Liver (tissue), 9 donors: Measurements from ENCODE around the gene ERN1. TPM values are rescaled to one million over a fixed set of nuclear protein-coding genes. Genes with fewer than 3 reads are reported as not detected.

Experiments used
- DNase-seq: peaks from one replicate; pipeline ENCODE4 v3.0.0-alpha.2; 2017; ENCODE audit warnings: low spot score
- H3K27ac ChIP-seq, 2 donors: one replicate each; pipeline ENCODE4 v1.7.0; 2013; ENCODE audit warnings: inconsistent platforms in 2 of 2, low read length in 2 of 2, control low read depth in 1 of 2, low read depth in 1 of 2, mild to moderate bottlenecking in 1 of 2
- H3K27me3 ChIP-seq, 4 donors: one replicate each; pipeline versions ENCODE4 v1.6.1 to v1.7.0; 2013; ENCODE audit warnings: low read length in 3 of 4, inconsistent platforms in 1 of 4, mild to moderate bottlenecking in 1 of 4, moderate library complexity in 1 of 4; ENCODE audit not compliant: control insufficient read depth in 4 of 4, insufficient read depth in 4 of 4
- H3K36me3 ChIP-seq, 4 donors: one replicate each; pipeline versions ENCODE4 v1.6.1 to v1.7.0; 2013; ENCODE audit warnings: low read length in 3 of 4, mild to moderate bottlenecking in 3 of 4, low read depth in 1 of 4, moderate library complexity in 1 of 4; ENCODE audit not compliant: control insufficient read depth in 4 of 4, insufficient read depth in 3 of 4
- H3K4me1 ChIP-seq, 4 donors: one replicate each; pipeline versions ENCODE4 v1.6.1 to v1.7.0; 2013; ENCODE audit warnings: low read length in 3 of 4, mild to moderate bottlenecking in 3 of 4, moderate library complexity in 1 of 4; ENCODE audit not compliant: control insufficient read depth in 4 of 4, insufficient read depth in 4 of 4
- H3K4me3 ChIP-seq, 3 donors: one replicate each; pipeline versions ENCODE4 v1.6.1 to v1.7.0; 2013; ENCODE audit warnings: low read length in 3 of 3, control low read depth in 1 of 3, low read depth in 1 of 3, mild to moderate bottlenecking in 1 of 3
- H3K9ac ChIP-seq, 2 donors: one replicate each; pipeline ENCODE4 v1.7.0; 2013; ENCODE audit warnings: low read length in 2 of 2, mild to moderate bottlenecking in 2 of 2, moderate library complexity in 2 of 2, control low read depth in 1 of 2, low read depth in 1 of 2
- H3K9me3 ChIP-seq, 4 donors: one replicate each; pipeline versions ENCODE4 v1.6.1 to v1.7.0; 2013; ENCODE audit warnings: low read length in 3 of 4; ENCODE audit not compliant: control insufficient read depth in 4 of 4
- GABPA ChIP-seq, 2 donors: IDR thresholded peaks in 1 of 2; conservative IDR thresholded peaks in 1 of 2; 2 replicates each; pipeline ENCODE4 v1.6.1; 2016; ENCODE audit warnings: antibody characterized with exemption in 2 of 2, mild to moderate bottlenecking in 1 of 2, moderate library complexity in 1 of 2
- HNF4A ChIP-seq, 2 donors: conservative IDR thresholded peaks; 2 replicates each; pipeline ENCODE4 v1.6.1; 2016; ENCODE audit warnings: antibody characterized with exemption in 2 of 2, mild to moderate bottlenecking in 2 of 2
- HNF4G ChIP-seq: IDR thresholded peaks from 2 replicates; pipeline ENCODE4 v1.6.1; 2016; ENCODE audit warnings: antibody characterized with exemption
- JUND ChIP-seq, 2 donors: IDR thresholded peaks; 2 replicates each; pipeline ENCODE4 v1.6.1; 2016; ENCODE audit warnings: antibody characterized with exemption in 2 of 2
- NR2F2 ChIP-seq: IDR thresholded peaks from 2 replicates; pipeline ENCODE4 v1.6.1; 2016; ENCODE audit warnings: antibody characterized with exemption
- RAD21 ChIP-seq, 2 donors: IDR thresholded peaks; 2 replicates each; pipeline ENCODE4 v1.6.1; 2016; ENCODE audit warnings: antibody characterized with exemption in 2 of 2, mild to moderate bottlenecking in 2 of 2
- RXRA ChIP-seq, 2 donors: IDR thresholded peaks; 2 replicates each; pipeline ENCODE4 v1.6.1; 2017 to 2018; ENCODE audit warnings: antibody characterized with exemption in 2 of 2, mild to moderate bottlenecking in 1 of 2
- SP1 ChIP-seq: IDR thresholded peaks from 2 replicates; pipeline ENCODE4 v1.6.1; 2018; ENCODE audit warnings: antibody characterized with exemption, mild to moderate bottlenecking
- TAF1 ChIP-seq: conservative IDR thresholded peaks from 2 replicates; pipeline ENCODE4 v1.6.1; 2016; ENCODE audit warnings: antibody characterized with exemption, mild to moderate bottlenecking
- YY1 ChIP-seq: IDR thresholded peaks from 2 replicates; pipeline ENCODE4 v1.6.1; 2016; ENCODE audit warnings: antibody characterized with exemption, mild to moderate bottlenecking
- WGBS: extraction: QIAGEN DNeasy Blood & Tissue Kit; methylation state at CpG from one replicate; pipeline ENCODE4 v1.1.7; 2013; 5-methylcytosine and 5-hydroxymethylcytosine counted together
- polyA plus RNA-seq, 2 donors: library from polyadenylated mRNA; stranded (reverse) in 1 of 2; unstranded in 1 of 2; fragments of 200-250 nt in 1 of 2; fragments of >200 nt in 1 of 2; fragmentation: Nextera tagmentation in 1 of 2; extraction: Ambion mirVana in 1 of 2; gene quantifications; one replicate each; pipeline versions ENCODE4 v1.2.1 to v1.2.3, GENCODE V29; 2013 to 2015
- total RNA-seq, 2 donors: library from RNA; depleted of rRNA; stranded (reverse); fragments of >200 nt; gene quantifications; one replicate each; pipeline ENCODE4 v1.2.3, GENCODE V29; 2014
- TF ChIP-seq, protein P1 (sequence below): fragments of 150-350 bp; IDR thresholded peaks from 2 replicates; pipeline ENCODE4 v1.5.1; 2017; ENCODE audit warnings: improper control_type of control experiment, low read depth, low read length; ENCODE audit not compliant: missing input control
- TF ChIP-seq, protein P2 (sequence below): IDR thresholded peaks from 2 replicates; pipeline ENCODE4 v1.6.1; 2016; ENCODE audit warnings: antibody characterized with exemption
- TF ChIP-seq, protein P3 (sequence below): IDR thresholded peaks from 2 replicates; pipeline ENCODE4 v1.6.1; 2016; ENCODE audit warnings: antibody characterized with exemption
- TF ChIP-seq, protein P4 (sequence below): IDR thresholded peaks from 2 replicates; pipeline ENCODE4 v1.6.1; 2016; ENCODE audit warnings: antibody characterized with exemption
- TF ChIP-seq, protein P5 (sequence below): IDR thresholded peaks from 2 replicates; pipeline ENCODE4 v1.6.1; 2016; ENCODE audit warnings: antibody characterized with exemption, mild to moderate bottlenecking
- donor health status: healthy.
- donor health status: healthy.
- donor health status: healthy.
- donor health status: healthy.
- donor health status: healthy.

The ERN1 gene
- total and polyA plus RNA-seq, 4 donors = 6.3 to 35.1 (median 14.9) TPM

DNA sequence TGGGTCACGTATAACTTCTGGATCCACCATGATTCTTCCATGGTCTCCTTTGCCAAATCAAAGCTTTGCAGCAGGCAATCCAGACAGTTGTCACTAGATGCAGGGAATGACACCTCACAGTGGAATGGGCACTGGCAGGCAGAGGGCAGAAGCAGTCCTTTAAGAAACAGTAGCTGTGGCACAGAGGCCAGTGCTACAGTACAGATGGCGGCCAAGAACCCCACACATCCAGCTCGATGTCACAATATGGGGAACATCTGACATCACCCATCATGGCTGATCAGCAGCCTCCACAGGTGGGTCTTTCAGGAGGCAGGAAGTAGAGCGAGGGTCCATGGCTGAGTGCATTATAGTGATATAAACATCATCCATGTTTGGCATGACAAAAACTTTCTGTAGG, 18.8 kb upstream of the ERN1 start:
- no peaks in the 10 kb centered on the region for H3K27me3 ChIP-seq
- no peak overlapping the region for H3K4me3 ChIP-seq
- no peaks in the 10 kb centered on the region for H3K9me3 ChIP-seq
- no peak overlapping the region for H3K9ac ChIP-seq
- DNase-seq = no peak
- H3K4me1 ChIP-seq = peaks cover 6 to 61% (median 55%) of the 10 kb centered on the region in 4 donors
- 90% methylated on average over 4 of the region's 4 CpGs for WGBS
- TF ChIP-seq, protein P1, sequence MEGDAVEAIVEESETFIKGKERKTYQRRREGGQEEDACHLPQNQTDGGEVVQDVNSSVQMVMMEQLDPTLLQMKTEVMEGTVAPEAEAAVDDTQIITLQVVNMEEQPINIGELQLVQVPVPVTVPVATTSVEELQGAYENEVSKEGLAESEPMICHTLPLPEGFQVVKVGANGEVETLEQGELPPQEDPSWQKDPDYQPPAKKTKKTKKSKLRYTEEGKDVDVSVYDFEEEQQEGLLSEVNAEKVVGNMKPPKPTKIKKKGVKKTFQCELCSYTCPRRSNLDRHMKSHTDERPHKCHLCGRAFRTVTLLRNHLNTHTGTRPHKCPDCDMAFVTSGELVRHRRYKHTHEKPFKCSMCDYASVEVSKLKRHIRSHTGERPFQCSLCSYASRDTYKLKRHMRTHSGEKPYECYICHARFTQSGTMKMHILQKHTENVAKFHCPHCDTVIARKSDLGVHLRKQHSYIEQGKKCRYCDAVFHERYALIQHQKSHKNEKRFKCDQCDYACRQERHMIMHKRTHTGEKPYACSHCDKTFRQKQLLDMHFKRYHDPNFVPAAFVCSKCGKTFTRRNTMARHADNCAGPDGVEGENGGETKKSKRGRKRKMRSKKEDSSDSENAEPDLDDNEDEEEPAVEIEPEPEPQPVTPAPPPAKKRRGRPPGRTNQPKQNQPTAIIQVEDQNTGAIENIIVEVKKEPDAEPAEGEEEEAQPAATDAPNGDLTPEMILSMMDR = no peak
- TF ChIP-seq NR2F2 (no peak), RAD21 (IDR thresholded peaks at IDR 0.05) (peak; percentile 38 to 53), YY1 (no peak), JUND (IDR thresholded peaks at IDR 0.05) (no peak), TAF1 (no peak), RXRA (IDR thresholded peaks at IDR 0.05) (no peak), GABPA (IDR thresholded peaks at IDR 0.05 in 1 of 2, conservative IDR thresholded peaks at IDR 0.05 in 1 of 2) (no peak), HNF4A (conservative IDR thresholded peaks at IDR 0.05) (peak in 1 of 2 donors; percentile 13), SP1 (no peak)
- TF ChIP-seq, protein P2, sequence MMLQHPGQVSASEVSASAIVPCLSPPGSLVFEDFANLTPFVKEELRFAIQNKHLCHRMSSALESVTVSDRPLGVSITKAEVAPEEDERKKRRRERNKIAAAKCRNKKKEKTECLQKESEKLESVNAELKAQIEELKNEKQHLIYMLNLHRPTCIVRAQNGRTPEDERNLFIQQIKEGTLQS = no peak
- TF ChIP-seq, protein P3, sequence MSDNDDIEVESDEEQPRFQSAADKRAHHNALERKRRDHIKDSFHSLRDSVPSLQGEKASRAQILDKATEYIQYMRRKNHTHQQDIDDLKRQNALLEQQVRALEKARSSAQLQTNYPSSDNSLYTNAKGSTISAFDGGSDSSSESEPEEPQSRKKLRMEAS = no peak
- TF ChIP-seq, protein P4, sequence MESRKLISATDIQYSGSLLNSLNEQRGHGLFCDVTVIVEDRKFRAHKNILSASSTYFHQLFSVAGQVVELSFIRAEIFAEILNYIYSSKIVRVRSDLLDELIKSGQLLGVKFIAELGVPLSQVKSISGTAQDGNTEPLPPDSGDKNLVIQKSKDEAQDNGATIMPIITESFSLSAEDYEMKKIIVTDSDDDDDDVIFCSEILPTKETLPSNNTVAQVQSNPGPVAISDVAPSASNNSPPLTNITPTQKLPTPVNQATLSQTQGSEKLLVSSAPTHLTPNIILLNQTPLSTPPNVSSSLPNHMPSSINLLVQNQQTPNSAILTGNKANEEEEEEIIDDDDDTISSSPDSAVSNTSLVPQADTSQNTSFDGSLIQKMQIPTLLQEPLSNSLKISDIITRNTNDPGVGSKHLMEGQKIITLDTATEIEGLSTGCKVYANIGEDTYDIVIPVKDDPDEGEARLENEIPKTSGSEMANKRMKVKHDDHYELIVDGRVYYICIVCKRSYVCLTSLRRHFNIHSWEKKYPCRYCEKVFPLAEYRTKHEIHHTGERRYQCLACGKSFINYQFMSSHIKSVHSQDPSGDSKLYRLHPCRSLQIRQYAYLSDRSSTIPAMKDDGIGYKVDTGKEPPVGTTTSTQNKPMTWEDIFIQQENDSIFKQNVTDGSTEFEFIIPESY = no peak
- TF ChIP-seq, protein P5, sequence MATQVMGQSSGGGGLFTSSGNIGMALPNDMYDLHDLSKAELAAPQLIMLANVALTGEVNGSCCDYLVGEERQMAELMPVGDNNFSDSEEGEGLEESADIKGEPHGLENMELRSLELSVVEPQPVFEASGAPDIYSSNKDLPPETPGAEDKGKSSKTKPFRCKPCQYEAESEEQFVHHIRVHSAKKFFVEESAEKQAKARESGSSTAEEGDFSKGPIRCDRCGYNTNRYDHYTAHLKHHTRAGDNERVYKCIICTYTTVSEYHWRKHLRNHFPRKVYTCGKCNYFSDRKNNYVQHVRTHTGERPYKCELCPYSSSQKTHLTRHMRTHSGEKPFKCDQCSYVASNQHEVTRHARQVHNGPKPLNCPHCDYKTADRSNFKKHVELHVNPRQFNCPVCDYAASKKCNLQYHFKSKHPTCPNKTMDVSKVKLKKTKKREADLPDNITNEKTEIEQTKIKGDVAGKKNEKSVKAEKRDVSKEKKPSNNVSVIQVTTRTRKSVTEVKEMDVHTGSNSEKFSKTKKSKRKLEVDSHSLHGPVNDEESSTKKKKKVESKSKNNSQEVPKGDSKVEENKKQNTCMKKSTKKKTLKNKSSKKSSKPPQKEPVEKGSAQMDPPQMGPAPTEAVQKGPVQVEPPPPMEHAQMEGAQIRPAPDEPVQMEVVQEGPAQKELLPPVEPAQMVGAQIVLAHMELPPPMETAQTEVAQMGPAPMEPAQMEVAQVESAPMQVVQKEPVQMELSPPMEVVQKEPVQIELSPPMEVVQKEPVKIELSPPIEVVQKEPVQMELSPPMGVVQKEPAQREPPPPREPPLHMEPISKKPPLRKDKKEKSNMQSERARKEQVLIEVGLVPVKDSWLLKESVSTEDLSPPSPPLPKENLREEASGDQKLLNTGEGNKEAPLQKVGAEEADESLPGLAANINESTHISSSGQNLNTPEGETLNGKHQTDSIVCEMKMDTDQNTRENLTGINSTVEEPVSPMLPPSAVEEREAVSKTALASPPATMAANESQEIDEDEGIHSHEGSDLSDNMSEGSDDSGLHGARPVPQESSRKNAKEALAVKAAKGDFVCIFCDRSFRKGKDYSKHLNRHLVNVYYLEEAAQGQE = no peak
- H3K27ac ChIP-seq = peak overlapping the region; percentile 77 to 96
- H3K36me3 ChIP-seq = peaks cover 3 to 13% (median 6%) of the 10 kb centered on the region in 4 donors

DNA sequence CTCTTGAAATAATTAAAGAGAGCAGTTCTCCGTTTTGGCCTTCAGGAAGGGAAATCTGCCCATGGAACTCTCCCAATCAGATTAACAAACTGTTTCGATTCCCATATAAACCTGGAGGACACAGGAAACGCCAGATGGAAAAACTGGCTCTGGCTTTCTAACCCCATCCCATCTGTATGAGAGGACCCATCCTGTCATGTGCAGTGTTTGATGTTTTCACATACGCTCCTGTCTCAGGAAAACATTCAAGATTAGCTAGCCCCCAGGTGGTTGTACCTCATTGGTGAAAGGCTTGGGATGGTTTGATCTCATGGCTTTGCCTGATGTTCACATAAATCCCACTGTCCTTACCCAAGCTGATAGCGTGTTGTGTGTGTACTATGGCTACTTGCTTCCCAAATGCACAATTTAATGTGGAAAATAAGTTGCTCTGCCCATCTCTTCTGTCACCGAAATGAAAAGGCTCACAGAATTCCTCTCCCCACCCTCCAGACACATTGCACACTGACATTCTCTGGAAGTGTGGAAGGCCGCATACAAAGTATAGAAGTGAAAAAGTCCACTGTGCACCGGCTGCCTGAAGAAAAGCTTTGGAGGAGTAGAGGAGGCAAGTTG, 18.2 kb upstream of the ERN1 start:
- Histone ChIP-seq H3K36me3 (peaks cover 1 to 9% (median 5%) of the 10 kb centered on the region in 4 donors), H3K4me1 (peaks cover 6 to 58% (median 53%) of the 10 kb centered on the region in 4 donors), H3K9ac (no peak overlapping the region), H3K9me3 (no peaks in the 10 kb centered on the region), H3K27ac (peak overlapping the region; percentile 77 to 96), H3K27me3 (no peaks in the 10 kb centered on the region), H3K4me3 (no peak overlapping the region)
- 57% methylated on average over 8 of the region's 8 CpGs for WGBS
- TF ChIP-seq RXRA (IDR thresholded peaks at IDR 0.05) = no peak
- TF ChIP-seq, protein P5 = no peak
- no peak for TF ChIP-seq SP1
- no peak for TF ChIP-seq NR2F2
- TF ChIP-seq, protein P1 = no peak
- TF ChIP-seq HNF4A (conservative IDR thresholded peaks at IDR 0.05) = peak in 1 of 2 donors; percentile 30
- TF ChIP-seq, protein P2 = no peak
- TF ChIP-seq JUND (IDR thresholded peaks at IDR 0.05) = no peak
- TF ChIP-seq RAD21 (IDR thresholded peaks at IDR 0.05) = peak in 1 of 2 donors; percentile 29
- TF ChIP-seq HNF4G = no peak
- DNase-seq = no peak
